22Rv1 (cell line): Measurements from ENCODE around the gene CHCHD4.

Source experiments
- CTCF ChIP-seq: fragments of 450-650 bp; IDR thresholded peaks from 2 replicates; pipeline ENCODE4 v1.5.1; 2017; ENCODE audit warnings: mild to moderate bottlenecking
- ZFX ChIP-seq: fragments of 450-650 bp; IDR thresholded peaks from 2 replicates; pipeline ENCODE4 v1.6.1; 2017; ENCODE audit warnings: antibody characterized with exemption, borderline replicate concordance

- TF ChIP-seq CTCF, result no peak
- no peak for TF ChIP-seq ZFX
Observed at GRCh38 chr3:14119651-14120050, 5.0 kb downstream of the CHCHD4 start.
